Hematopoietic multipotent progenitor cell treated with erythropoietin and hydrocortisone succinate and interleukin-3 and kit ligand, for 8 days (in vitro differentiated cells): Measurements from ENCODE around the gene ZNF618.
A peak's percentile ranks its signal among the peaks of the same experiment; 100 is the strongest.
"Not testable (repeated sequence)": the region's sequence is repeated elsewhere in the genome, so short reads cannot be mapped to it uniquely, and the experiment has no call there.

Experiments
- DNase-seq: peaks from one replicate; pipeline ENCODE4 v3.0.0-alpha.2; 2015

ZNF618 gene

DNA sequence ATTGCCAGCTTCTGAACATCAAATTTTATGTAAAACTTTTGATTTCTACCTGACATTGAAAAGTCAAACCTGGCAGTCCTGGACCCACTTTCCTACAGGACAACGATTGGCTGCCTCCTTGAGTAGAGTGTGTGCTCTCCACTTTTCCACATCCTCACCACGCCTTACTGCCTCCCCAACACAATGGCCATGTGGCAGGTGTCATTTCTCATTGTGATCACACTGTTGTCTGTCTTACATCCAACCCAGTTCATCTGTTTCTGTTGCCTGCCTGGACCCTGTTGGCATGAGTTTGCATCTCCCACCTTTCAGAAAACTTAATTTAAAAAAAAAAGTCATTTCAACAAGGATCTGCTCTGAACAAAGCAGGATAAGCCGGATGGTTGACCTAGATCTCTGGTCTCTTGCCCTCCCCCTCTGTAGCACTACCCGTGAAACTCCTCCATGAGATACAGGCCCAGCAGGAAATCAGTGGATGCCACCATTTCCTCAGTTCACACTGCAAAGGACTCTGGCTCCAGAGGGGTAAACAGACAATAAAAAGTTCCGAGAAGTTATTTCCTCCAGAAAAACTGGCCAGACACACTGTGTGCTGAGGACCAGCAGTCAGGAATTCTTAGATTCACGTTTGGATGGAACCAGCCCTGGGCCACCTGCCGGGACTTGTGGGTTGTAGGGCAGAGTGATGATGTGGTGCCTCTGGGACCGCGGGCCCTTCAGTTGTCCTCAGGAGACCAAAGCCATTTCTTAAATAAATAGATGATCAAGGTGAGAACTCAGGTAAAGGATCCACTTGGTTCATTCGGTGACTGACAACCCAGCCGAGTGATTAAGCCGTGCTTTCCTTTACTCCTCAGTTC is 153.4 kb downstream of the ZNF618 start:
- DNase-seq = no peak

DNA sequence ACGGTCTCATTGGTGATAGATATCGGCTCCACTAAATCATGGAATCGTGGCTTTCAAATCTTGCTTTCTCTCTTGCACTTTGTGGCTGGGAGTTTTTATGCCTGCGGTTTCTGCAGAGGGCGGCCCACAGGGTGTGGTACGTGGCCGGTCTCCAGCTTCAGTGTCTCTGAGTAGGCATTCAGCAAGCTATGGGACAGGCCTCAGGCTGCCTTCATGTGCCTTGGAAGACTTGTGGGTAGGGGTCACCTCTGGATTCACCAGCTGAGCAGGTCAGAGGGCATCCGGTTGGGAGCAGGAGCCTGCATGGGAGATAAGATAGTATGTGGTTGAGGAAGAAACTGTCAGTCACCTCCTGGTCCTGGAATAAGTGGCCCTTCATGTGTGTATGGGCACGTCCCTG is 154.3 kb downstream of the ZNF618 start:
- DNase-seq = peak; percentile 10

DNA sequence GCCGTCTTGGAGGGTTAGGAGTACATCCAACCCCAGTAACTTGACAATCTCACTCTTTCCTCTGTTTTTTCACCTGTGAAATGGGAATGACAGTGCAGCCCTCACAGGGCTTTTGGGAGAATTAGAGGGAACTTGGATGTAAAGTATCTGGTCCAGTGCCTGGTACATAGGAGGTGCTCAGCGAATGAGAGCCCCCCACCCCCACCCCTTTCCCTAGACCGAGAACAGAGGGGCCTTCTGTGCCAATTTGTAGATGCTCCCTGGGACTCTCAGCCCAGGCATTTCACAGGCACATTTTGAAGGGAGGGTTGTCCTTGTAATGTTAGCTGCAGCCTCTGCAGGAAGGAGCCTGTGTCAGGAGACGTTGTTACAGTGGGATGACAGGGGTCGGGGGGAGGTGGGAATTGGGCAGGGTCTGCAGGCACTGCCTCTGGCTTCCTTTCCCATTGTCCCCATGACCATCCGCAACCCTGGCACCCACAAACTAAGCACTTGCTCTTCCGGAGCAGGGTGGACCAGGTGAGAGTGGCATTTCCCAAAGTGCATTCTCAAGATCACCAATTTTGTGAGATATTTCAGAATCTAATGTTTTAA is 155.0 kb downstream of the ZNF618 start:
- no peak for DNase-seq

DNA sequence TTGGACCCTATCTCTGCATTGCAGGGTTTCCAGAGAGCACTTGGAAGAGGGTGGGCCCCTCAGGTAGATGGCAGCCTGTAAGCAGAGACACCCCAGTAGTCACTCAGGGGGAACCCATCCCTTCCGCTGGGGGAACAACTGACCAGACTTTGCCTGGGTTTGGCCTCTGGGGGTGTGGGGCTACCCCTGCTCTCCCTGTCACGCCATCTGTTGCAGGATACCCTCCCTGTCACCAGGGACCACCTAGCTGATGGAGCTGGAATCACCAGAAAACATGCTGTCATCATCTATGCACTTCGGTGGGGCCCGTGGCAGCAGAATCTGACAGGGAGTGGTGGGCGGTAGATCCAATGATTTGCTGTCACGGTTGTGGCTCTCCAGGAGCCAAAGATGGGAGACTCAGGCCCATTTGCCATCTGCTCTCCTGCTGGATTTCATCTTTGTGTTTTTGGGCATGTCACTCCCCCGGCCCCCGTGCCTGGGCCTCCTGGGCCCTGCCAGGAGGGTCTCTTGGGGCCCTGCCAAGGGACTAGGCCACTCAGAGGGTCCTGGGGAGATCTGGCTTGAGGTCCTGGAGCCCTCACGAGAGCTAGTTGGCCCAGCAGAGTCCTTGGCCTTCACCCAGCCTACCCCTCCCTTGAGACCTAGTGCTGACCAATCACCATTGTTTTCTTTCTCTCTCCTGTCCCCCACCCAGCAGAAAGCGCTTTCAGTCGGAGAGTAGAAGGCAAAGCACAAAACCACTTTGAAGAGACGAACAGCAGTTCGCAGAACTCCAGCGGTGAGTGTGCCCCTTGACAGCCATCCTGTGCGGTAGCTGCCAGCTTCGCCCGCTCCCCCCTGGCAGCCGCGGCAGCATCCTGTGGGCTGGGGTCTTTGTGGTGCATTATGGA is 156.1 kb downstream of the ZNF618 start:
- no peak for DNase-seq

DNA sequence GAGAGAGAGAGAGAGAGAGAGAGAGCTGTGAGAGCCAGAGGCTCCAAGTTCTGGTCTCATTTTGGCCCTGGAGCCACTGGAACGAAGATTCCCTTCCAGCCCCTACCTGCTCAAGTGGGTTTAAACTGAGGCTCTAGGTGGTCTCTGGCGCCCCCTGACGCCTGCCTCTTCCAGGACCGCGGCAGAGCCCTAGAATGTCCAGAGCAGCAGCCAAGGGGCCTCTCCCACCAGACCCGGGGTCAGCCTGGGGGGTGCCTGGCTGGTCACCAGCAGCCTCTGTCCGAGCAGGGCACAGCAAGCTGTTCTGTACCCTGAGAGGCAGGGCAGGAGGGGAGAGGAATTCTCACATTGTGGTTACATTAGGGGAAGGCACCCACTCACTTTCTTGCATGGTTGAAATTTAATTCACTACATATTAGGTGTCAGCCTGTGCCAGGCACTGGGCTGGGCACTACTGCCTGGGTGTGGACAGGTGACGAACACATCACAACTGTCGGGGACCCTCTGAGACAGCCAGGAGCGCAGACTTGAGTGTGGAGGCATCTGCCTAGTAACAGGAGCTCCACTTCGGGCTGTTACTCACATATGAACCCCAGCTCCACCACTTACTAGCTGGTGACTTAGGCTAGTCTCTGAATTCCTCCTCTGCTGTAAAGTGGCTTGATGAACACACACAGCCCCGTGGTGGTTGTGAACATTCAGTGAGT is 157.4 kb downstream of the ZNF618 start:
- DNase-seq = no peak

DNA sequence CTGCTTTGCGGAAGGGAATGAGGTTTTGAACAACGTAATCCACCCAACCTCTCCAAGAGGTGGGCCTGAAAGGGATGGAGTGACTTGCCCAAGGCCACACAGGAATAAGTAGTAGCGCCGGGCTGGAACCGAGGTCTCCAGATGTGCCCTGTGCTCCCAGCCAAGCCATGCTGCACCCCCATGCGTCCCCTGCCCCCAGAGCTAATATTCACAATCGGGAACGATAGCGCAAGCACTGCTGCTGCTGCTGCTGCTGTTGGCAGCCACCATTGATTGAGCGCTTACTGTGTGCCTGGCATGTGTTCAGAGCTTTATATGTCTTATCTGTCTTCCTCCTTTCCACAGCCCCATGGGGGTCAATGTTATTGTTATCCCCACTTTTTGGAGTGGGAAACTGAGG is 158.1 kb downstream of the ZNF618 start:
- no peak for DNase-seq

DNA sequence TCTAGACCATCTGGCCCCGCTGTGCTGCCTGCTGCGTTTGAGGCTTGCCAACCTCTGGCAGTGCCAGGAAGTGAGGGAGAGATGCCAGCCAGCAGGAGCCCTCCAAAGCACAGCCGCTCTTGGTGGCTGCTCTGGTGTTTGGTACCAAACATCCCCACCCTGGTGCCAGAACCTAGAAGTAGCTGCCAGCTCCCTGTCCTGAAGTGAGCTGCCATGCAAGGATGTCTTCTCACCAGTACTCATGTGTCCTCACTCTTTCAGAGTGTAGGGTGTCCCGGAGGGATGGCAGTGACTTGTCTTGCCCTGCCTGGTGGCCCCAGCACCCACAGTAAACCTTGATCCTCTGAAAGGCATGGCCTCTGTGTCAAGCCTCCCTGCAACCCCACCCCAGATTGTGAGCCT is 158.6 kb downstream of the ZNF618 start:
- DNase-seq = no peak

DNA sequence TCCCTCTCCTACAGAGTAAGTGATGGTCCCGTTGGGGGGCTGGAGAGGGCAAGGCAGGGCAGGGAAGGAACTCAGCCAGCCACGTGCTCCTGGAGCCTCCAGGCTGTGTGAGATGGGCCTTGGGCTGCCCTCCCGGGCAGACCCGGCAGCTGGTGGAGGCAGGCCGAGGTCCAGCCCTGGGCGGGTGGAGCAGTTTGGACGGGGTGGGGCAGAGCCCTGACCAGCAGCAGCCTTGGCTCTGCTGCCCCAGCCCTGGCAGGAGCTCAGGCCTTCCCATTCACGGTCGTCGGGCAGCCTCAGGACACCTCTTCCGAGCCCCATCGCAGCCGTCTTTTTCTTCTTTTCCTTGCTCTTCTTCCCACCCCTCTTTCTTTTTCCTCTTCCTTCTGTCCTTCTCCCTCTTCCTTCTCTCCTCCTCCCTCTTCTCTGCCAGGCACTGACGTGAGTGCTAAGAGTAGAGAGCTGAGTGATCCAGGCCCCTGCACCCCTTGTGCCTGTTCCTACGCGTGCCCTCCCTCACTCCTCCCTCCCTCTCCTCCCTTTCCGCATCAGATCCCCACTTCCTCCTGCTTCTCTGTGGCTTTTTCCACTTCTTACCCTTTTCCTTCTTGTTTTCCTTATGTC is 159.2 kb downstream of the ZNF618 start:
- no peak for DNase-seq

DNA sequence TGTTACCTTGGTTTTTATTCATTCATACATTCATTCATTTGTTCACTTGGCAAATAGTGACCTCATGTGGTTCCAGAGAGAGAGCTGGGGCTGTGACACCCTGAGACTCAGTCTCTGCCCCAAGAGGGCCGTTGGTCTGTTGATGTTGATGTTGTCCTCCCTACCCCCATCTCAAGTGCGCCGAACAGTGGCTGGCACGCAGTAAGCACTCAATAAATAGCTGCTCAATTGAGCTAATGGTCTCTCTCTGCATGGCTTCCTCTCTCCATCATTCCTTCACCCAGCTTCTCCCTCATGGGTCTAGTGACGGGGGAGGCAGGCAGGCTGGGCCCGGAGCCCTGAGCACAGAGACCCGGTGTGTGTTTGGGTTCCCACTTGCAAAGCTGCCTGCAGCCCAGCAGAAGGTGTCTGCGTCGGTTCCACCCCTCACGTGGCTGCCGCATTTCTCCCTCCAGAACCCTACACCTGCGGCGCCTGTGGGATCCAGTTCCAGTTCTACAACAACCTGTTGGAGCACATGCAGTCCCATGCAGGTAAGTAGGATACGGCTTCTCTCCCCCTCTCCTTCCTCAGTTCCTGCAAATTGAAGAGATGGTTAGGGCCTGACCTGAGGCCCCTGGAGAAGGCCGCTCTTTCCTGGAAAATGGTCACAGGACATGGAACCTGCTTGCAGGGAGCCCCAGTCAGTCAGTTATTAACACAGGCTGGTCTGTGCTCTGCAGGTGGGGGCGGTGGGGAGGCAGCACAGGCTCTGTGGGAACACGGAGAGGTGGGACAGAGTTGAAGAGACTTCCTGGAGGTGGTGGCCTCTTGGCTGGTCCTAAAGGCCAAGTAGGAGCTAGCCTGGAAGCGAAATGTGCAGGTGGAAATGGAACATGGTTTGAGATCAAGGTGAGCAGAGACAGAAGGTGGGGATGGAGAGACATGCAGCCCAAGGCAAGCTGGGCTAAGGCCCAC is 160.0 kb downstream of the ZNF618 start:
- no peak for DNase-seq

DNA sequence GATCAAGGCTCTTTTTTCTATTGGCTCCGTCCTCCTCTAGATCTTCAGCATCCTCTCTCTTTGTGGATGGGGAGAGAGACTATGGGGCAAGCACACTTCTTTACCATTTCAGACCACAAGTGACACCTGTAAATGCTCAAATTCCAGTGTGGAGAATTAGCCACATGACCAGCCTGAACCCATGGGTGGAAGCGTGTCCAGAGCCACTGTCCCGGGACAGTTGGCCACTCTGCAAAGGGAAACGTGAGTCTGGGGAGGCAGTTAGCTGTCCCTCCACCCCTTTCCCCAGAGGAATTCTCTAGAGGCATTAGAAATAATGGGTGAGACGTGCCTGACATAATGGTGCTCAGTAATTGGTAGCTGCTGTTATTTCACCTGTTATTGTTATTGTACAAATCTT is 161.1 kb downstream of the ZNF618 start:
- no peak for DNase-seq

DNA sequence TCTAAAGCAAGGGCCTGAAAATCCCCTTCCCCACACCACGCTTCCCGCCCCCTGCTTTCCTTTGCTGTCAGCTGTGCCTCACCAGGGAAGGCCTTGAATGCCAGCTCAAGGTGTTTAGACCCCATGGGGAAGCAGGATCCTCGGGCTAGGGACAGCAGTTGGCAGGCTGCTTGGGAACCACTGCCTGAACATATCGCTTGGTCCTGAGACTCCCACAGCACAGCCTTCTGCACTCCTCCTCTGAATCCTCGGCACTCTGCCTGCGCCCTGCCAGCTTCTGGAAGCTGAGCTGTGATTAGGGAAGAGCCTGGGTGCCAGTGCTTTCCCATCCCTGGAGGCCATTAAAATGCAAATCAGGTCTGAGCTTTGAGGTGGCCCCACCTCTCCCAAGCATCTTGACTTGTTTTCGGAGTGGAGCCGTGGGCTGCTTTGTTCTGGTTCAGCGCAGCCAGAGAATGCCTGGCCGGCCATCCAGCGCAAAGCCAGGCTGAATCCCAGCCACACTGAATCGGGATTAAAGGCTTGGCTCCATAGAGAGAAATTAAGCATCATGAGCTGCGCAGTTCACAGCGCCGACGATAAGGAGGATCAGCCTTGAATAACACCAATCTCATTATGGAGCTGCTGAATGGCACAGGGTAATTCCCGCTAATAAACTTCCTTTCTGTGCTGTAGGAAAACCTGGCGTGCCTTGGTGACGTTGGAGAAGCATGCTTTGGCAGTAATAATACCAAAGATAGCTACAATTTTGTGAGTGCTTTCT is 162.0 kb downstream of the ZNF618 start:
- no peak for DNase-seq

DNA sequence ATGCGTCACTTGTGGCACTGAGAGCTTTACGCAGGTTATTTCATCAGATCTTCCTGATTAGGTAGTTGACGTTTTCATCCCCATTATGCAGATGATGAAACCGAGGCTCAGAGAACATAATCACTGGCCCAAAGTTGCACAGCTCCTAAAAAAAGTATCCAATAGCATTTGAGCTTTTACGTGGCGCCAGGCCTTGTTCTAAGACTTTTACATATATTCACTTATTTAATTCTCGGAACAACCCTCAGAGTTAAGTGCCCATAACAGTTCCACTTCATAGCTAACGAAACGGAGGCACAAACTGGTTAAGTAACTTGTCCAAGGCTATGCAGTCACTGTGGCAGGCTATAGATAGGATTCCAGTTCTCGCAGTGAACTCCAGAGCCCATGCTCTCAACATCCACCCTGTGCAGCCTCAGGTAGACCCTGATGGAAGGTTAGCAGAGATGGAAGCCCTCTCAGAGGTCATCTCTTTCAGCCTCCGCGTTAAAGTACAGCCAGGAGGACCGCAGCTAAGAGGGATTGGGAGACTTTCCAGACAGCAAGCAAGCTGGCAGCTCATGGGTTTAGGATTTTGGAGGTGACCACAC is 162.7 kb downstream of the ZNF618 start:
- no peak for DNase-seq

DNA sequence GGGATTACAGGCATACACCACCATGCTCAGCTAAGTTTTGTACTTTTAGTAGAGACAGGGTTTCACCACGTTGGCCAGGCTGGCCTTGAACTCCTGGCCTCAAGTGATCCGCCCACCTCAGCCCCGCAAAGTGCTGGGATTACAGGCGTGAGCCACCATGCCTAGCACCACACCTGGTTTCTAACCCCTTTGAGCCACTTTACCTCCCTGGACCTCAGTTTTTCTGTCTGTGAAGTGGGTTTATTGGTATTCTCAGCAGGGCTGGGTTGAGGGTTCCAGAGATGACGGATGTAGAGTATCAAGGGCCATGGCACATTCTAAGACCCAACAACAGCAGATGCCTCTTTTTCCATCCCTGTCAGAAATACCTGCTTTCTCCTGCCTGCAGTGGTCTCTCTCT is 163.4 kb downstream of the ZNF618 start:
- DNase-seq = no peak

DNA sequence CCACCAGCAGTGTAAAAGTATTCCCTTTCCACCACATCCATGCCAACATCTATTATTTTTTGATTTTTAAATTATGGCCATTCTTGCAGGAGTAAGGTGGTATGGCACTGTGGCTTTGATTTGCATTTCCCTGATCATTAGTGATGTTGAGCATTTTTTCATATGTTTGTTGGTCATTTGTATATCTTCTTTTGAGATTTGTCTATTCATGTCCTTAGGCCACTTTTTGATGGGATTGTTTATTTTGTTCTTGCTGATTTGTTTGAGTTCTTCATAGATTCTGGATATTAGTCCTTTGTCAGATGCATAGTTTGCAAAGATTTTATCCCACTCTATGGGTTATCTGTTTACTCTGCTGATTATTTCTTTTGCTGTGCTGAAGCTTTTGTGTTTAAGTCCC is 167.6 kb downstream of the ZNF618 start:
- DNase-seq = not testable (repeated sequence)

DNA sequence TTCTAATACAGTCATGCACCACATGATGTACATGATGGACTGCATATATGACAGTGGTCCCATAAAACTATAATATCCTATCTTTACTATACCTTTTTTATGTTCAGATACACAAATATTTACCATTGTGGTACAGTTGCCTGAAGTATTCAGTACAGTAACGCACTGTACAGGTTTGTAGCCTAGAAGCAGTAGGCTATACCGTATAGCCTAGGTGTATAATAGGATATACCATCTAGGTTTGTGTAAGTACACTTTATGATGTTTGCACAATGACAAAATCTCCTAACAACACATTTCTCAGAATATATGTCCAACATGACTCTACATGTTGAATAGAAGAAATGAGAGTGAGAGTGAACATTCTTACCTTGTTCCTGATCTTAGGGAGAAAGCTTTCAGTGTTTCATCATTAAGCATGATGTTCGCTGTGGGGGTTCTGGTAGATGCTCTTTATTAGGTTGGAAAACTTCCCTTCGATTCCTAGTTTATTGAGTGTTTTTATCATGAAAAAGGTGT is 170.2 kb downstream of the ZNF618 start:
- DNase-seq = no peak

DNA sequence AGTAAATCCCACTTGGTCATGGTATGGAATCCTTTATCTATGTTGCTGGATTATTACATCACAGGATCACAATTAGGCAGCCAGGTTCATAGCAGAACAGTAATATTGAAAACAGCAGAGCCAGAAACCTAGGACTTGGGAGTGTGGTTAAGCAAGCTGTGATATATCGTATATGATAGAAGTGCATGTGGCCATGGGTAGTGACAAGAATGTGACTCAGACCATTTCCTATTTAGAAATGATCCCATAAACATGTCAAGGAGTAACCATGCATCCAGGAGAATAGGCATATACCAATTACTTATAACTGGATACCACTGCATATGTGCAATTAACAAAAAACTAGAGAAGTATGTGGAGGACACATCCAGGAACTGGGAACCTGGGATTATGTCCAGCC is 170.8 kb downstream of the ZNF618 start:
- DNase-seq = no peak

DNA sequence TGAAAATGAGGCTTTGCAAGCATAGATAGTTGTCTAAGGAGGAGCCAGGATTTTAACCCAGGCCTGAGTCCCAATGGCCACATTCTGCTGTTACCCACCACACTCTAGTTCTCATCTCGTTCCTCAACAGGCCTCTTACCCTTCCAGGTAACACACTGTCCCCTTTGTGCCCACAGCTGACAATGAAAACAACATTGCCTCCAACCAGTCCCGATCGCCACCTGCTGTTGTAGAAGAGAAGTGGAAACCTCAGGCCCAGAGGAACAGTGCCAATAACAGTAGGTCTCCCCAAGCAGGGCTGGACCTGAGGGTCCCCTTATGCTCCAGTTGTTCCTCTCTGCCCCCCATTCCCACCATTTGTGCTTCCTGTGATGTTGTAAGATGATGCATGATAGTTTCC is 171.6 kb downstream of the ZNF618 start:
- DNase-seq = peak; percentile 16

DNA sequence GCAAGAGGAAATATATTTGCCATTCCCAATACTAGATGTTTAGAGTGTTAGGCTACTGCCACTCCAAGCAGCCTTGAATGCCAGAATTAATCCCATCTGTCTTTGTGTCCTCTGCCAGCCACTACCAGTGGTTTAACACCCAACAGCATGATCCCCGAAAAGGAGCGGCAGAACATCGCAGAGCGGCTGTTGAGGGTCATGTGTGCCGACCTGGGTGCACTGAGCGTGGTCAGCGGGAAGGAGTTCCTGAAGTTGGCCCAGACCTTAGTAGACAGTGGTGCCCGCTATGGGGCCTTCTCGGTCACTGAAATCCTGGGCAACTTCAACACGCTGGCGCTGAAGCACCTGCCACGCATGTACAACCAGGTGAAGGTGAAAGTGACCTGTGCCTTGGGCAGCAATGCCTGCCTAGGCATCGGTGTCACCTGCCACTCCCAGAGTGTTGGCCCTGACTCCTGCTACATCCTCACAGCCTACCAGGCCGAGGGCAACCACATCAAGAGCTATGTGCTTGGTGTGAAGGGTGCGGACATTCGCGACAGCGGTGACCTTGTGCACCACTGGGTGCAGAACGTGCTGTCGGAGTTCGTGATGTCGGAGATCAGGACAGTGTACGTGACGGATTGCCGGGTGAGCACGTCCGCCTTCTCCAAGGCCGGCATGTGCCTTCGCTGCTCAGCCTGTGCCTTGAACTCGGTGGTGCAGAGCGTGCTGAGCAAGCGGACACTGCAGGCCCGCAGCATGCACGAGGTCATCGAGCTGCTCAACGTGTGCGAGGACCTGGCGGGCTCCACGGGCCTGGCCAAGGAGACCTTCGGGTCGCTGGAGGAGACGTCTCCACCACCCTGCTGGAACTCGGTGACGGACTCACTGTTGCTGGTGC is 172.7 kb downstream of the ZNF618 start:
- no peak for DNase-seq
